GM06990 (cell line): ENCODE measurements around the gene BICC1.
"Not testable (repeated sequence)": the region's sequence is repeated elsewhere in the genome, so short reads cannot be mapped to it uniquely, and the experiment has no call there.

ENCODE experiments used
- DNase-seq: peaks from one replicate; pipeline ENCODE4 v3.0.0-alpha.2; 2011; ENCODE audit not compliant: insufficient read length; ENCODE audit errors: extremely low read depth
- H3K27me3 ChIP-seq: replicated peaks from 2 replicates; pipeline ENCODE4 v1.6.0; 2011; ENCODE audit warnings: low read length; ENCODE audit not compliant: control insufficient read depth, insufficient read depth
- H3K36me3 ChIP-seq: 2 replicates; pipeline ENCODE4 v1.5.1; 2011; ENCODE audit warnings: low read length; ENCODE audit not compliant: control insufficient read depth, insufficient read depth
- H3K4me3 ChIP-seq: replicated peaks from 2 replicates; pipeline ENCODE4 v1.5.1; 2011; ENCODE audit warnings: low read depth, mild to moderate bottlenecking, control low read depth, low read length
- TF ChIP-seq, protein P1 (sequence below): IDR thresholded peaks from 2 replicates; pipeline ENCODE4 v1.5.1; 2011; ENCODE audit warnings: low read length, control low read depth, mild to moderate bottlenecking, inconsistent platforms; ENCODE audit not compliant: insufficient read depth, poor library complexity, severe bottlenecking

Gene BICC1

DNA sequence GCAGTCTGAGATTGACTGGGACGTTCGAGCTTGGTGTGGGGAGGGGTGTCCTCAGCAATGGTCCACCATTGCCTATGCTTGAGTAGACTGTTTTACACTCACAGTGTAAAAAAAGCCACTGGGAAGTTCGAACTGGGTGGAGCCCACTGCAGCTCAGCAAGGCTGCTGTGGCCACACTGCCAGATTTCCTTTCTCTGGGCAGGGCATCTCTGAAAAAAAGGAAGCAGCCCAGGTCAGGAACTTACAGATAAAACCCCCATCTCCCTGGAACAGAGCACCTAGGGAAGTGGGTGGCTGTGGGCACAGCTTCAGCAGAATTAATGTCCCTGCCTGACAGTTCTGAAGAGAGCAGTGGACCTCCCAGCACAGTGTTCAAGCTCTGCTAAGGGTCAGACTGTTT is 80.3 kb downstream of the BICC1 start:
- no peaks in the 10 kb centered on the region for H3K36me3 ChIP-seq
- no peaks in the 10 kb centered on the region for H3K27me3 ChIP-seq
- no peak overlapping the region for H3K4me3 ChIP-seq
- TF ChIP-seq, protein P1, sequence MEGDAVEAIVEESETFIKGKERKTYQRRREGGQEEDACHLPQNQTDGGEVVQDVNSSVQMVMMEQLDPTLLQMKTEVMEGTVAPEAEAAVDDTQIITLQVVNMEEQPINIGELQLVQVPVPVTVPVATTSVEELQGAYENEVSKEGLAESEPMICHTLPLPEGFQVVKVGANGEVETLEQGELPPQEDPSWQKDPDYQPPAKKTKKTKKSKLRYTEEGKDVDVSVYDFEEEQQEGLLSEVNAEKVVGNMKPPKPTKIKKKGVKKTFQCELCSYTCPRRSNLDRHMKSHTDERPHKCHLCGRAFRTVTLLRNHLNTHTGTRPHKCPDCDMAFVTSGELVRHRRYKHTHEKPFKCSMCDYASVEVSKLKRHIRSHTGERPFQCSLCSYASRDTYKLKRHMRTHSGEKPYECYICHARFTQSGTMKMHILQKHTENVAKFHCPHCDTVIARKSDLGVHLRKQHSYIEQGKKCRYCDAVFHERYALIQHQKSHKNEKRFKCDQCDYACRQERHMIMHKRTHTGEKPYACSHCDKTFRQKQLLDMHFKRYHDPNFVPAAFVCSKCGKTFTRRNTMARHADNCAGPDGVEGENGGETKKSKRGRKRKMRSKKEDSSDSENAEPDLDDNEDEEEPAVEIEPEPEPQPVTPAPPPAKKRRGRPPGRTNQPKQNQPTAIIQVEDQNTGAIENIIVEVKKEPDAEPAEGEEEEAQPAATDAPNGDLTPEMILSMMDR: no peak
- no peak for DNase-seq

DNA sequence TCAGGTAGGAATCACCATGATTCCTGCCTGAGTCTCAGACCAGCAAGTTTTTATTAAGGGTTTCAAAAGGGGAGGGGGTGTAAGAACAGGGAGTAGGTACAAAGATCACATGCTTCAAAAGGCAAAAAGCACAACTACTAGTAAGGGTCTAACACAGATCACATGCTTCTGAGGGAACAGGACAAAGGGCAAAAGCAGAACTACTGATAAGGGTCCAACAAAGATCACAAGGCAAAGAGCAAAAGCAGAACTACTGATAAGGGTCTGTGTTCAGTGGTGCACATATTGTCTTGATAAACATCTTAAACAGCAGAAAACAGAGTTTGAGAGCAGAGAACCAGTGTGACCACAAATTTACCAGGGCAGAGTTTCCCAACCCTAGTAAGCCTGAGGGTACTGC is 84.5 kb downstream of the BICC1 start:
- DNase-seq, H3K4me3 ChIP-seq: not testable (repeated sequence)

DNA sequence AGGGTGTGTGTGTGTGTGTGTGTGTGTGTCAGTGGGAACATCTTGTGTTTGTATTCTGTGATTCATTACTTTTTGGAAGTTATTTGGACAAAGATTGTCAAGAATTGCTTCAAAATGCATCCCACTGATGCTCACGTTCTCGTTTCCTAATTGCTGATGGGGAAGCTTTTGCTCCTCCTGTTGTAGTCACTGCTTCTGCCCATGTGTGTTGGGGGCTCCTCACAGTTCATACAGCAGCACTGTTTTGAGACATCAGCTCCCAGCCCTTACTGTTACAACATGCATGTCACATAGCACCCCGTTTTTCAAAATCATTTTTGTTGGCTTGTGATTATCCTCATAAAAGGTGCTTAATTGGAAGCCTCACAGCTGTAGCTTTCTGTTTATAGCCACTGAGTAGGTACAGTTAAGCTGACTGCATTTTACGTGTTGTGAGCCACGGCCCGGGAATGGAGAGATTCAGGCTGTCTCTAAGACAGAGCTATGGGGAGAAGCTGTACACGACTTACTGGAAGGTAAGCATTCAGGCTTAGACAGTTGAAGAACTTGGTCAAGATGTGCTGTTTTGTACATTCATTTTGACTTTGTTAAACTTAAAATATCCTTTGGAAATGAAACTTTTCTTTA is 87.4 kb downstream of the BICC1 start:
- DNase-seq: no peak
- H3K36me3 ChIP-seq: no peaks in the 10 kb centered on the region
- no peaks in the 10 kb centered on the region for H3K27me3 ChIP-seq
- TF ChIP-seq, protein P1: no peak
- no peak overlapping the region for H3K4me3 ChIP-seq

More for the DNA sequence above, 84.5 kb downstream of the BICC1 start:
- not testable (repeated sequence) for H3K27me3 ChIP-seq, H3K36me3 ChIP-seq

DNA sequence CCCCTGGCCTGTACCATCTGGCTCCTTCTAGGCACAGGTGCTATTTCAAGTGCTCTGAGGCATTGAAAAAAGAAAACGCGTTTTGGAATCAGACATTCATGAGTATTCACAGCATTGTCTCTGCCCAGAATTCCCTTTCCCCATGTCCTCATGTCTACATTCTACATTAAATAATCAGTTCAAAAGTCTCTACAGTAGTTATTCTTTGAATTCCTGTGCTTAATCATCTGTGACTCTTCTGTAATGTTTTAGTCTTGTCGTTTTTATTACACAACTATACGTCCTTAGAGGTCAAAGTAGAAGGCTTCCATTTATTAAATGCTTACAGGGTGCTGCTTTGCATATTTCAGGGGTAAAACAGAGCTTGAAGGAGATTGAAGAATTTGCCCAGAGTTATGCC is 95.7 kb downstream of the BICC1 start:
- TF ChIP-seq, protein P1: no peak
- no peak for DNase-seq
- Histone ChIP-seq H3K4me3 (no peak overlapping the region), H3K27me3 (no peaks in the 10 kb centered on the region), H3K36me3 (no peaks in the 10 kb centered on the region)

DNA sequence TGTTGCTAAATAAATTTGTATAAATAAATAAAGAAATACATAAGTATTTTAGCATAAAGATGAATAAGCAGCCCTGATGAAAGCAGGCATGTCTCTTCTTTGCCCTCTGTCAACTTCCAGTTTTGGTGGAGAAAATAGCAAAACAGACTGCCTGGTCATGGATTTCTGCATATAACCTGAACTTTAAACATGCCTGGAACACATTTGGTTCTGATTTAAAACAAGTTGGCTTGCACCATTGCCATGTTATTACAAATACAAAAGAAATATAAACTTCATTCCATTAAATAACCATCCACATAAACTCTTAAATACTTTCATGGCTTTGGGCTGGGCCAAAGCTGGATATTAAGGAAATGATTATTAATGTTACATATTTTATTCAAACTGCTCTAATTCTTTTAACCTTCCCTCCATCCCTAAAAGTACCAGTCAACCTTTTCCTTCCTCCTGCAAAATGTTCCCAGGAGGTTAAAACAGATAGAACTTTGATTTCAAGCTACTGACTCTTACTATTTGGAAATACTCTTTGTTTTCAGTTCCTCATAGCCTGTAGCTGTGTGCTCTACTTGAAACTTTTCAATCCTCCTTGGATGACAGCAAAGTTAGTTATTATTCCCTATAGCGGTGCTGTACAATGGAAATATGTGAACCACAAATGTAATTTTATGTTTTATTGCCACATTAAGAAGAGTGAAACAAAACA is 96.3 kb downstream of the BICC1 start:
- no peak for DNase-seq
- Histone ChIP-seq H3K27me3 (no peaks in the 10 kb centered on the region), H3K36me3 (no peaks in the 10 kb centered on the region), H3K4me3 (no peak overlapping the region)
- TF ChIP-seq, protein P1: no peak

DNA sequence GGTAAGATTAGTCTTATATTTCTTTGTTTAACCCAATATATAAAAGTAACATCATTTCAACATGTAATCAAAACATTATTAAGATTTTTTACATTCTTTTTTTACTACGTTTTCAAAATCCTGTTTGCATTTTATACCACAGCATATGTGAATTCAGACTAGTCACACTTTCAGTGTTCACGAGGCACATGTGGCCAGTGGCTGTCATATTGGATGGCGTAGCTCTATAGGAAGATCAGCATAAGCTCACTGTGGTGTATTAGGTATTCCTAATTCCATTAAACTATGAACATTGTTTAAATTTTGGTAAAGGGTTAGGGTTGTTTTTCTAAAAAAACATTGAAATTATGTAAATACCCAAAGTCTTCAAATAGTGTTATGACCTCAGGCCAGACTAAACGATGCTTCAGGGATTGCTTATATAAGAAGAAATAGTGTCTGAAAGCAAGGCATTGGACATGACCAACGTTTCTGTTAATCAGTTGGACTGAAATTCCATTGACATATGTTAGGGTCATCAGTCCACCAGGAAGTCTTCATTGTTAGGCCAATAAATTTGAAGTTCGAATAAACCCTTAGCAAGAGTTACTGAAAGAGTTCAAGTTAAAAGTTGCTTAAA is 97.0 kb downstream of the BICC1 start:
- no peak for DNase-seq
- TF ChIP-seq, protein P1: no peak
- Histone ChIP-seq H3K4me3 (no peak overlapping the region), H3K27me3 (no peaks in the 10 kb centered on the region), H3K36me3 (no peaks in the 10 kb centered on the region)
